WI38 (cell line): ENCODE results near the gene MISFA.

ENCODE experiments used
- H3K4me3 ChIP-seq: 2 replicates; pipeline ENCODE4 v1.5.1; 2011; ENCODE audit warnings: low read depth, mild to moderate bottlenecking, control low read depth, low read length
- TF ChIP-seq, protein P1 (sequence below): IDR thresholded peaks from 2 replicates; pipeline ENCODE4 v1.5.1; 2012; ENCODE audit warnings: low read depth, mild to moderate bottlenecking, control low read depth, low read length

The MISFA gene

DNA sequence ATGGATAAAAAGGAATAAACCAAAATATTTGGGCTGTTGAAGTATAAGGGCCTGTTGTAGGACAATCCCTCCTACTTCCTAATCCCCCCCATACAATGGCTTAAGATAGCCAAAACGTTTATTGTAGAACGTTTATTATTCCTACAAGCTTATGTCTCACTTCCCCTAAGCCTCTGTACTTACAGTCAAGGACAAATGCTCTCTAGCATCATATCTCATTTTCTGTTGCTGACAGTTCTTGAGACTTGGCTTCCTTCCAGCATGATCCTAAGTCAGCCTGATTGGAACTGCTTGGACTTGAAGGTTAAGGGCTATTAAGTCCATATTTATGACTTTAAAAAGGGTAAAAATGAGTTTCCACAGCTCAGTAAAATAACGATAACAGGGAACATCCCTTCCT lies 8.8 kb downstream of the MISFA start:
- TF ChIP-seq, protein P1, sequence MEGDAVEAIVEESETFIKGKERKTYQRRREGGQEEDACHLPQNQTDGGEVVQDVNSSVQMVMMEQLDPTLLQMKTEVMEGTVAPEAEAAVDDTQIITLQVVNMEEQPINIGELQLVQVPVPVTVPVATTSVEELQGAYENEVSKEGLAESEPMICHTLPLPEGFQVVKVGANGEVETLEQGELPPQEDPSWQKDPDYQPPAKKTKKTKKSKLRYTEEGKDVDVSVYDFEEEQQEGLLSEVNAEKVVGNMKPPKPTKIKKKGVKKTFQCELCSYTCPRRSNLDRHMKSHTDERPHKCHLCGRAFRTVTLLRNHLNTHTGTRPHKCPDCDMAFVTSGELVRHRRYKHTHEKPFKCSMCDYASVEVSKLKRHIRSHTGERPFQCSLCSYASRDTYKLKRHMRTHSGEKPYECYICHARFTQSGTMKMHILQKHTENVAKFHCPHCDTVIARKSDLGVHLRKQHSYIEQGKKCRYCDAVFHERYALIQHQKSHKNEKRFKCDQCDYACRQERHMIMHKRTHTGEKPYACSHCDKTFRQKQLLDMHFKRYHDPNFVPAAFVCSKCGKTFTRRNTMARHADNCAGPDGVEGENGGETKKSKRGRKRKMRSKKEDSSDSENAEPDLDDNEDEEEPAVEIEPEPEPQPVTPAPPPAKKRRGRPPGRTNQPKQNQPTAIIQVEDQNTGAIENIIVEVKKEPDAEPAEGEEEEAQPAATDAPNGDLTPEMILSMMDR, result no peak
- no peak overlapping the region for H3K4me3 ChIP-seq

DNA sequence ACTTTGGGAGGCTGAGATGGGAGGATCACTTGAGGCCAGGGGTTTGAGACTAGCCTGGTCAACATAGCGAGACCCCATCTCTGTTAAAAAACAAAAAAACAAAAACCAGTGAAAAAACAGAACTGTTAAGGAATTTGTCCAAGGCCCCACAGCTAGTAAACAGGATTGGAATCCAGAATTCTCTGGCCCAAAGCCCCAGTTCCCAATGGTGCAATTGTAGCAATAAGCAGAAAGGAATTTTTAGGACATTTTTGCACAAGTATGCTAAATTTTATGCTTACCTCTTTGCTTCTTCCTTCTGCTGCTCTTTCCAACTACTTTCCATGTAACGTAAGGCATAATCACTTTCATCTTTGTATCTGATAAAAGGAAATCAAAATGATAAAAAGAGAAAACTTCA lies 11.6 kb downstream of the MISFA start:
- TF ChIP-seq, protein P1, result no peak
- H3K4me3 ChIP-seq, result no peak overlapping the region

DNA sequence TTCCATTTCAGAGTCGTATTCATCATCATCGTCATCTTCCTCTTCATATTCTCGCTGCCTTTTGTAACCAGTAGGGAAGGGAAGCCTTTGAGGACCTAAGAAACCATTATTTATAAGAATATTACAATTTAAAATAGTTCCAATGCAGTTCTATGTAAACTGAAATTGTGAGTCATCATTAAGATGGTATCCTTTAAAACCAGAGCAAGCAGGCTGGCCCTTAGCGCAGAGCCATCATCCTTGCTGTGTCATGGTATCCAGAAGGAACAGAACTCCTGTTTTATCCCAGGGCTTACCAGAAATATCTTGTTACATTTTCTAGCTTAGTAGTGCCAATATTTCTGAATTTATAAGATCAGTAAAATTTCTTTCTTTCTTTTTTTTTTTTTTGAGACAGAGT lies 12.8 kb downstream of the MISFA start:
- no peak overlapping the region for H3K4me3 ChIP-seq
- TF ChIP-seq, protein P1, result no peak

DNA sequence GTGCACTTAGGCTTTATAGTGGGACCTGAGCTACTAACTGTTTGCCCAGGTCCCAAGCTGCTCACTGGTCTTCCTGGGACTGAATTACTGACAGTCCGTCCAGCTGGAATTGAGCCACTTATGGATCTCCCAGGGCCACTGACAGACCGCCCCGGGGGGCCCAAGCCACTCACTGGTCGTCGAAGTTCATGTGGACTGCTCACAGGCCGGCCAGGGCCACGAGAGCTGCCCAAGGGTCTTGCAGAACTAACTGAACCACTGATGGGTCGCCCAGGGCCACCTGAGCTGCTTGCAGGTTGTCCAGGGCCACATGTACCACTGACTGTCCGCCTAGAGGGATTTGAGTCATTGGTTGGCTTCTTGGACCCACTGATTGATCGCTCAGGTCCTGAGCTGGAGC lies 15.1 kb downstream of the MISFA start:
- TF ChIP-seq, protein P1, result no peak
- H3K4me3 ChIP-seq, result no peak overlapping the region

DNA sequence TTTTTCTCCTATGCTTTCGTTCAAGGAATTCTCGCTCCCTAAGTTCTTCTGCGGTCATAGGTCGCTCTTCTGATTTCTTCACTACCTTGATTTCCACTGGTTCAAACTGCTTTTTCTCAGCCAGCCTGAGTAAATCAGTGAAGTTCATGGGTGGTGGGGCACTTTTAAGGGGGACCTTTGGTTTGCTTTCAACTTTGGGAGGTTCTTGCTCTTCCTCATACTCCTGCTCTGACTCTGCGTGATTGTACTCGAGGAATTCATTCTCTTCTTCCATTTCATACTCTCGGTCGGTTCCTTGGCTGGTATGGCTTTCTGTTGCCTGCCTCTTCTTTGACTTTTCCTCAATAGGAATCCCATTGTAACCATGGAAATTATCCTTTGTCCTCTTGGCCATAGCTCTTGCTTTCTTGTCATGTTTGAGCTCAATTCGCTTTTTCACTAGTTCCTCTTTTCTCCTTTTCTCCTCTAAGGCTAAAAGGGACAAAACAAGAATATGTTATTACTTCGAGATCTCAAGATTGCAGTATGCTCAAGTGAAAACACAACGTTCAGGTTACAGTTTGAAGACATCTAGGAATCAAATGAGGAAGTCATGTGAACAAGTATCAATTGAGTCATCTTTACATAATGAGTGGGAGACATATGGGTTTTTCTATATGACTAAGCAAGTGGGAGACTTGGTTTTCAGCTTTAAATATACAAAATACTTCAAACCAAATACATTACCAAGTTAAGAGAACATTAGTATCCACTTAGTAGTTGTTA lies 16.2 kb downstream of the MISFA start:
- H3K4me3 ChIP-seq, result no peak overlapping the region
- TF ChIP-seq, protein P1, result no peak

DNA sequence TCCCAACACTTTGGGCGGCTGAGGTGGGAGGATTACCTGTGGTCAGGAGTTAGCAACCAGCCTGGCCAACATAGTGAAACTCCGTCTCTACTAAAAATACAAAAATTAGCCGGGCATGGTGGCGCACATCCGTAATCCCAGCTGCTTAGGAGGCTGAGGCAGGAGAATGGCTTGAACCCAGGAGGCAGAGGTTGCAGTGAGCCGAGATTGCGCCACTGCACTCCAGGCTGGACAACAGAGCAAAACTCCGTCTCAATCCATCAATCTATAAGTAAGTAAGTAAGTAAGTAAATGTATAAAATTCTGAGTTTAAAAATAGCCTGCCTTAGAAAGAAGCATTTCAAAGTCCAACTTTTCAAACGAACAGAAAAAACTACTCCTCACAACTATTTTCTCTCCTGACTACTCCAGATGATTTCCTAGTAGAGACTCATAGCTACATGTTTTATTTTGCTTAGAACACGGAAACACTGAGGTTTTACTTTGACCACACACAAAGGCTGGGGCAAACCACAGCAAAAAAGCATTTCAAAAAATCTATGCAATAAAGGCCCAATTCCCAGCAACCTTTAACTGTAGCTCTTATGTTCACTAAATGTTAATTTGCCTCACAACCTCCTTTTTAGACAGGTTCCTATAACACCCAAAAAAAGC lies 18.2 kb downstream of the MISFA start:
- TF ChIP-seq, protein P1, result no peak
- H3K4me3 ChIP-seq, result no peak overlapping the region

DNA sequence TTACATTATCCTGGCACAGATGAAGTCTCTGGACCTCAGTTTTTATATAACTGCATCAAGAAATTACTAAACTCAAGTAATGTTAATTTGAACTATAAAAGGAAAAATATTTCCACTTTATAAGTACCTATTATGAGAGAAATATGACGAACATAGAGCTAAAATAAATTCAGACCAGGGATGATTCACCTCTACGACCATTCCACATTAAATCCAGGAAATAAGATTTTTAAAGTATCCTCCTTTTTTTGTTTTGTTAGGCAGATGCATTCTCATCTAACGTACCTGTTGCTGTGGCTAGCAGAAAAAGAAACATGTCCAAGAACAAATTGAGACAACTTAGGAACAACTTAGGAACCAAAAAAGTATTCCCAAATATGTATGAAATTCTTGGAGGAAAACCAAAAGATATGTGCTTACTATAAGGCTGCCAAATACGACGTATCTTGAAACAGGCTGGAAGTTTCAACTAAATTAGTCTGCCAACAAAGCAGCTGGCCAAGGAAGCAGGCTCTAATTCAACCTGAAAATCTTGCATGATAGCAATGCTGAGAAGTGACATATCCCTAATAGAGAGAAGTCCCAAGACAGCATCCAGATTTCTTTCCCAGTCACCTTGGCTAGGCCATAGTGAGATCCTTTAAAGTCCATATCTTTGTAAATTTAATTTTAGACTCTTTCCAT lies 18.9 kb downstream of the MISFA start:
- no peak overlapping the region for H3K4me3 ChIP-seq
- TF ChIP-seq, protein P1, result no peak
